ENCODE measurements around the gene ZNF79. TPM values are rescaled to one million over a fixed set of nuclear protein-coding genes. Genes with fewer than 3 reads are reported as not detected.

The ZNF79 gene
- polyA plus RNA-seq, 4 donors: 7.0 to 7.7 (median 7.1) TPM

GRCh38 chr9:127422787-127423186, 1.4 kb upstream of the ZNF79 start:
- no peak for DNase-seq (ENCODE audit: low read depth in 4 of 4, low spot score in 2 of 4)

- peak in 1 of 4 donors; percentile 27 for DNase-seq (ENCODE audit: low read depth in 4 of 4, low spot score in 2 of 4)
Observed at GRCh38 chr9:127423476-127423933, 677 bp upstream of the ZNF79 start.

GRCh38 chr9:127424676-127424999, 456 bp downstream of the ZNF79 start:
- DNase-seq (ENCODE audit: low read depth in 4 of 4, low spot score in 2 of 4): no peak

GRCh38 chr9:127426756-127427155, 2.6 kb downstream of the ZNF79 start:
- no peak for DNase-seq (ENCODE audit: low read depth in 4 of 4, low spot score in 2 of 4)

- DNase-seq (ENCODE audit: low read depth in 4 of 4, low spot score in 2 of 4): no peak
Observed at GRCh38 chr9:127428348-127428747, 4.2 kb downstream of the ZNF79 start.

- DNase-seq (ENCODE audit: low read depth in 4 of 4, low spot score in 2 of 4): no peak
Observed at GRCh38 chr9:127430415-127430814, 6.2 kb downstream of the ZNF79 start.

- DNase-seq (ENCODE audit: low read depth in 4 of 4, low spot score in 2 of 4): no peak
Observed at GRCh38 chr9:127437497-127438264, 13.5 kb downstream of the ZNF79 start.

GRCh38 chr9:127438394-127438793, 14.2 kb downstream of the ZNF79 start:
- DNase-seq (ENCODE audit: low read depth in 4 of 4, low spot score in 2 of 4): no peak

GRCh38 chr9:127444283-127444920, 20.2 kb downstream of the ZNF79 start:
- DNase-seq (ENCODE audit: low read depth in 4 of 4, low spot score in 2 of 4): no peak

- no peak for DNase-seq (ENCODE audit: low read depth in 4 of 4, low spot score in 2 of 4)
Observed at GRCh38 chr9:127444921-127445850, 21.0 kb downstream of the ZNF79 start.

GRCh38 chr9:127445851-127446712, 21.9 kb downstream of the ZNF79 start:
- no peak for DNase-seq (ENCODE audit: low read depth in 4 of 4, low spot score in 2 of 4)

- no peak for DNase-seq (ENCODE audit: low read depth in 4 of 4, low spot score in 2 of 4)
Observed at GRCh38 chr9:127446713-127447415, 22.7 kb downstream of the ZNF79 start.

GRCh38 chr9:127447416-127448111, 23.4 kb downstream of the ZNF79 start:
- no peak for DNase-seq (ENCODE audit: low read depth in 4 of 4, low spot score in 2 of 4)

GRCh38 chr9:127448112-127448805, 24.1 kb downstream of the ZNF79 start:
- DNase-seq (ENCODE audit: low read depth in 4 of 4, low spot score in 2 of 4): no peak

- no peak for DNase-seq (ENCODE audit: low read depth in 4 of 4, low spot score in 2 of 4)
Observed at GRCh38 chr9:127449332-127449966, 25.3 kb downstream of the ZNF79 start.

GRCh38 chr9:127450243-127450760, 26.1 kb downstream of the ZNF79 start:
- no peak for DNase-seq (ENCODE audit: low read depth in 4 of 4, low spot score in 2 of 4)

GRCh38 chr9:127450830-127451607, 26.8 kb downstream of the ZNF79 start, which contains the start of the genes LRSAM1 and RPL12:
Gene LRSAM1, plus strand, starts transcription at chr9:127451510. Its CDS starts 3,018 bp downstream, at chr9:127454528.
Gene RPL12, minus strand, starts transcription at chr9:127451406. Its CDS starts 89 bp downstream, at chr9:127451317.
- peak; percentile 94 to 97 (median 96) for DNase-seq (ENCODE audit: low read depth in 4 of 4, low spot score in 2 of 4)

Measured in left renal cortex interstitium (tissue), 4 donors.